CD1c-positive myeloid dendritic cell (primary cell): ENCODE data around the gene ZSWIM7.

ENCODE experiments used
- DNase-seq: peaks from one replicate; pipeline ENCODE4 v3.0.0-alpha.2; 2016; ENCODE audit errors: extremely low spot score

ZSWIM7 gene

DNA sequence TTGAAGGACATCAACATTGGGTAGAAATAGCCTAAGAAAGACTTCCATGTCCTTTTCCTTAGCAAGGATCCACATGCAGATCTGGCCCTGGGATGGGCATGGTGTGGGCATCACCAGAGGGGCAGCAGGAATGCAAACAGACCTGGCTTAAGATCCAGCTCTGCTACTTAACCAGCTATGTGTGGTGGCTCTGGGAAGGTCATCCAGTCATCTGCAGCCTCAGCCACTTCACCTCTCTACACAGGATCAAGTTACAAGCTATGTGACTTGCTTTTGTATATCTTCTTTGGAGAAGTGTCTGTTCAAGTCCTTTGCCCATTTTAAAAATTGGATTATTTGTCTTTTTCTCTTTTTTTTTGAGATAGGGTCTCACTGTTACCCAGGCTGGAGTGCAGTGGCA is 68.1 kb downstream of the ZSWIM7 start:
- no peak for DNase-seq

DNA sequence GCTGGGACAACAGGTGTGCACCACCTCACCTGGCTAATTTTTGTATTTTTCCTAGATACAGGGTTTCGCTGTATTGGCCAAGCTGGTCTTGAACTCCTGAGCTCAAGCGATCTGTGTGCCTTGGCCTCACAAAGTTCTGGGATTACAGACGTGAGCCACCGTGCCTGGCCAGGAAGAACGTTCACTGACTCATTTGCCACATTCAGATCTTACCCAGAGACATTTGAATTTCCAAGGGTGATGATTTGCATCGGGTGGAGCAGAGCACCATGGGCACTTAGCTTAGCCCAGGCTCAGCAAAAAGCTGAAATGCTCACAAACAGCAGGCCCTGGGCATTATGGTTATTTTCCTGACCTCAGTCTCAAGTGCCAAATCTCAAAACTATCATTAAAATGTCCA is 69.1 kb downstream of the ZSWIM7 start:
- no peak for DNase-seq

DNA sequence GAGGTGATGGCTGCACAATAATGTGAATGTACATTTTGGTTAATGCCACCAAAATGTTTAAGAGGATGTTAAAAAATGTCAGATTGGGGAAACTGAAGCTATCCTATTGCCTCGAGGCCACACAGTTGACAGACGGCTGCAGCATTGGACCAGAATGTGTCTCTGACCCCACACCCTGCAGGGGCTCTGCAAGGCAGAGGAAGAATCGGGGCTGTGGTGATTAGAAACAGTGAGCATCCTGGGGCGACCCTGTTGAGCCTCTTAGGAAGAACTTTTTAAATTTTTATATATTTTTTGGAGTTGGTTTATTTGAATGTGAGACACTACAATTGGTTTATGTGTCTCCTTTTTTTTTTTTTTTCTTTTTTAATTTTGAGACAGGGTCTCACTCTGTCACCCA is 69.6 kb downstream of the ZSWIM7 start:
- DNase-seq, result no peak

DNA sequence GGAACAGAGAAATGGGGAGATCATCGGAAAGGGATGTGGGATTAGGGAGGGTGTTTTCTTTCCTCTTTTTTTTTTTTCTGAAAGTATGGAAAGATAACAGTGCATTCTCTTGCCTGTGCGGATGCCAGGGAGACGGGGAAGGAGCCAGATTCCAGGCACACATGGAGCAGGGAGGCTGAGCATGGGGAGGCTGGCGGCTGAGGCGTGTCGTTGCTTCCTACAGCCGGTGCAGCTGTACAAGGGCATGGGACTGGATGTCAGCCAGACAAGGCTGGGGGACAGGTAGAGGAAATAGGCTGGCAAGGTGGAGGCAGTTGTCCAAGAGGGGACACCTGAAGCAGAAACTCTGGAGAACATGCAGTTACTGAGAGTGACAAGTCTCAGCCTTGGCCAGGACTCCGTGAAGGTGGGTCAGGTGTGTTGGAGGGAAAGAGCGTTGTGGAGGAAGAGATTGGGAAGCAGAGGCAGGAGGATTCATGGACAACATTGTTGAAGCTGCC is 71.2 kb downstream of the ZSWIM7 start:
- no peak for DNase-seq
